GM12892 (cell line): ENCODE measurements around the gene SEH1L.

ENCODE experiments used
- POLR2A ChIP-seq: IDR thresholded peaks from 2 replicates; pipeline ENCODE4 v1.6.1; 2011; ENCODE audit warnings: low read depth, low read length, control low read depth
- POLR2AphosphoS5 ChIP-seq: IDR thresholded peaks from 2 replicates; pipeline ENCODE4 v1.6.1; 2011; ENCODE audit warnings: low read depth, low read length, control low read depth

- TF ChIP-seq POLR2A: no peak
- TF ChIP-seq POLR2AphosphoS5: no peak
Measured at GRCh38 chr18:13006531-13007247, 58.9 kb downstream of the SEH1L start.
